ENCODE measurements around the gene IL18.
"Not testable (repeated sequence)": the region's sequence is repeated elsewhere in the genome, so short reads cannot be mapped to it uniquely, and the experiment has no call there.

Gene IL18

DNA sequence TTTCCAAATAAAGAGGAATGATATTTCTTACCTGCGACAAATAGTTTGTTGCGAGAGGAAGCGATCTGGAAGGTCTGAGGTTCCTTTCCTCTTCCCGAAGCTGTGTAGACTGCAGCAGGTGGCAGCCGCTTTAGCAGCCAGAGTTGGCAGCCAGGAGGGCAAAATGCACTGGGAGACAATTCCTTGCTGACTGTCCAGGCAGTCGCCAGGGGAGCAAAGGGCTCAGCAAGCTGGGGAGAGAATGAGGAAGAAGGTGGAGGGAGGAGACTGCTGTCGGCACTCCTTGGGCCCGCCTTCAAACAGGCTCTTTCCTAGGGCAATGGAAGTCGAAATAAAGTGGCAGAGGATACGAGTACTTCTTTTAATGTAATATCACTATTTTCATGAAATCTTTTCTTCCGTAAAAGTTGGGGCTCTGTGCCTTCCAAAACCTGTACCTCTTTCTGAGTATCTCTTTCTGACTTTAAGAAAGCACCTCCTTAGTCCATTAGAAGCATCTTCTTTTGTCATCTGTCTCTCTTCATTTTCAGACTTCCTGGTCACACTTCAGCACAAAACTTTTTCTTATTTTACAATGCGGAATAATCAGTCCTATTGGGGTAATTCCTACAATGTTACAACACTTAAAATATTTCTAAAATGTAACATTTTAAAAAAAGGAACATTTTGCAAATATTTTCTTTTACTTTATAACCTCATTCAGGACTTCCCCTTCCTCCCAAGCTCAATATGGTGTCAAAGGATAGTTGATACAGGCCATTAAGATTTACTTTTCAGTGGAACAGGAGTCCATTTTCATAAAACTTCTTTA lies at the start of gene IL18:
IL18 (minus strand) TSS at position 220 of the 811 bp plus-strand sequence. CDS start 9,041 bp downstream, outside the sequence.
- DNase-seq (ENCODE audit: low read depth, low spot score) = no peak

DNA sequence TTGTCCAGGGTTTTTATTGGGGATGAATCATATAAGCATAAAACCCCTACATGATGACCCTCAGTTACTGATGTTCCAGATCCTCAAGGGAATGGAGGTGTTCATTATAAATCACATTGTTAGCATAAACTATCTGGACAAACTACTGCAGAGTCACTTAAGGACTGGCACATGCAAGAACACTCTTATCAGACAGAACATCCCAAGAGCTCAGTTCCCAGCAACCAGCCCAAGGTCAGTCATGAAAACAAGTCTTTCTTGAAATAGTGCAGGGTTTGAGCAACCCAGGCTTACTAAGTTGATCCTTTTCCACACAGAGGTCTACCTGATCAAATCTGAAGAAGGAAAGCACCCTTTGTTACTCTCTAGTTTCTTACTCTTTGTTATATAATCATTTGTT lies 48.8 kb upstream of the IL18 start:
- no peak for DNase-seq (ENCODE audit: low read depth, low spot score)

DNA sequence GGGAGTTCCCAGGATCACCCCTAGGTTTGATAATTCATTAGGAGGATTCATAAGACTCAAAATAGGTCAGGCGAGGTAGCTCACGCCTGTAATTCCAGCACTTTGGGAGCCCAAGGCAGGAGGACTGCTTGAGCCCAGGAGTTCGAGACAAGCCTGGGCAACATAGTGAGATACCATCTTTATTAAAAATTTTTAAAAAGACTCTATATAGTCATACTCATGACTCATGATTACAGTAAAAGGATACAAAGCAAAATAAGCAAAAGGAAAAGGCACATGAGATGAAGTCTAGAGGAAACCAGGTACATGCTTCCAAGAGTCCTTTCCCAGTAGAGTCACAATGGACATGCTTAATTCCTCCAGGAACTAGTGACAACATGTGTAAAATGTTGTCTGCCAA lies 48.4 kb upstream of the IL18 start:
- no peak for DNase-seq (ENCODE audit: low read depth, low spot score)

DNA sequence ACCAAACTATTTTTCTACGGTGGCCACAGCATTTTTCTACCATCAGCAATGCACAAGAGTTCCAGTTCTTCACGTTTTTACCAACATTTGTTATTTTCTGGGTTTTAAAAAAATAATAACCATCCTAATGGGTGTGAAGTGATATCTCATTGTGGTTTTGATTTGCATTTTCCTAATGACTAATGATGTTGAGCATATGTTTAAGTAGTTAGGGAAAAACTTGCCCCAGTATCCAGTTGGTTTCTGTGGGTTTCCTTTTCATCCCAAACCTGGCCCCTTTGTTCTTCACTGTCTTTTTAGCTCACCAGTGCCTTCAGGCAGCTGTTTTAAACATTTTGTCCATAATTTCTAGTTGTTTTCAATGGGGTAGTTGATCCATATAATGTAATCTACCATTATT lies 47.6 kb upstream of the IL18 start:
- DNase-seq (ENCODE audit: low read depth, low spot score) = no peak

- DNase-seq (ENCODE audit: low read depth, low spot score) = no peak
These were observed 47.0 kb upstream of the IL18 start for GRCh38 chr11:112210890-112211289.

GRCh38 chr11:112206071-112206470 lies 42.2 kb upstream of the IL18 start:
- no peak for DNase-seq (ENCODE audit: low read depth, low spot score)

DNA sequence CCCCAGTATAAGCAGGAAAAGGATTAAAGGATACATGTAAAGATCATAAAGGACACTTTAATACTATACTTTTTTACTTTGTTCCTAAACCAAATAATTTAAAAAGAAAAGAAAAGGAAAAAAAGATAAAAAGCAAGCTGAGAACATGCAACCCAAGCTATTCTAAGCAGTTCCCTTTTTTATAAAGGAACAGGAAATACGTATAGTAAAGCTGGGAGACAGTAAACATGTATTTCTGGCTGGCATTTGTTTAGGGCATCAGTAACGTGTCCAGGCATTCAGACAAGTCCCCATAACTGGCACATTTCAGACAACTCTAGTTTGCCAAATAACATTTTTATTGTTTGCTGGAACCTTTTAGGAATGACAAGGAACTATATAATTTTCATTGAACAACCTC lies 36.4 kb upstream of the IL18 start:
- DNase-seq (ENCODE audit: low read depth, low spot score) = no peak

DNA sequence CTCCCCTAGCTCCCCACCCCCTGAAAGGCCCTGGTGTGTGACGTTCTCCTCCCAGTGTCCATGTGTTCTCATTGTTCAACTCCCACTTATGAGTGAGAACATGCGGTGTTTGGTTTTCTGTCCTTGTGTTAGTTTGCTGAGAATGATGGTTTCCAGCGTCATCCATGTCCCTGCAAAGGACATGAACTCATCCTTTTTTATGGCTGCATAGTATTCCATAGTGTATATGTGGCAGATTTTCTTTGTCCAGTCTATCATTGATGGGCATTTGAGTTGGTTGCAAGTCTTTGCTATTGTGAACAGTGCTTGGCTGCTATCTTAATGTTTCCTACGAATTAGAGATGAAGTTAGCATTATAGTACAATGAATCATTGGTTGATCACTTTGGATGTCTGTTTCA lies 35.2 kb upstream of the IL18 start:
- DNase-seq (ENCODE audit: low read depth, low spot score) = not testable (repeated sequence)

- no peak for DNase-seq (ENCODE audit: low read depth, low spot score)
These were observed 32.7 kb upstream of the IL18 start for GRCh38 chr11:112196519-112197087.

GRCh38 chr11:112195951-112196351 lies 32.1 kb upstream of the IL18 start:
- DNase-seq (ENCODE audit: low read depth, low spot score) = no peak

DNA sequence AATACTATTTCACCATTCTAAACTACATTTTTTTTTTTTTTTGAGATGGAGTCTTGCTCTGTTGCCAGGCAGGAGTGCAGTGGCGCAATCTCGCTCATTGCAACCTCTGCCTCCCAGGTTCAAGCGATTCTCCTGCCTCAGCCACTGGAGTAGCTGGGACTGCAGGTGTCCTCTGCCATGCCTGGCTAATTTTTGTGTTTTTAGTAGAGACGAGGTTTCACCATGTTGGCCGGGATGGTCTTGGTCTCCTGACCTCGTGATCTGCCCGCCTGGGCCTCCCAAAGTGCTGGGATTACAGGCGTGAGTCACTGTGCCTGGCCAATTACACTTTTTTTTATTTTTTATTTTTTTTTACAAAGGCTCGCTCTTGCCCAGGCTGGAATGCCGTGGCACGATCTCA lies 31.2 kb upstream of the IL18 start:
- DNase-seq (ENCODE audit: low read depth, low spot score) = not testable (repeated sequence)

DNA sequence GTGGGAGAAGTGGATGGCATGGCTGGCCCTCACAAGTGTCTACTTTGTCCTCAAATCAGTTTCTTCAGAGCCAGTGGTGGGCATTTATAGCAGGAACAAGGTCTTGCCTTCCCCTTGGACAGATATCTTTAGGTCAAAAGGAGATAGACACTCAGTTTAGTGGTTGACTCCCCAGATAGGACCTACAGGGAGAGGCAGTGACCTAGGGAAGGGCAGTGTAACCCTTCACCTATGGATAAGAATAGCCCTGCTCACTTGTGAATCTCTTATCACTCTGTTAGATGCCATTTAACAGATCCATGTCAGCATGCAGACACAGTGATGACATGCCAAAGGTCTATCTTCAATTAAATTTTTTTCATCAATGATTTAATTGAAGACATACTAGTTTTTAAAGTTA lies 22.4 kb upstream of the IL18 start:
- no peak for DNase-seq (ENCODE audit: low read depth, low spot score)

DNA sequence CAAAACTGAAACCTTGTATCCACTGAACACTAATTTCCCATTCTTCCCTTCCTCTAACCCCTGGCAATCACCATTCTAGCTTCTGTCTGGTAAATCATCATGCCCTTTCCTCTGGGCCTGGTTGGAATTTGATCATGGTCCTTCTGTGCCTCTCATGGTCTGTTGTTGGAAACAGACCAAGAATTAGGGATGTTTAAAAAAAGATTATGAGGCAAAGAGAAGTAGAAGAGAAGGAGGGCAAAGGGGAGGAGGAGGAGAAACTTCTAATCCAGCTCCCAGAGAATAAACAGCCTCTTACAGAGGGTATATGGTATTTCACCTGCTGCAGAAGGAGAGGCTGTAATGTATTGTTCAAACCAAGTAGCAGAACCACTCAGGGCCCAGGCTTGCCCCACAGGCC lies 22.0 kb upstream of the IL18 start:
- no peak for DNase-seq (ENCODE audit: low read depth, low spot score)

GRCh38 chr11:112182867-112183266 lies 19.0 kb upstream of the IL18 start:
- DNase-seq (ENCODE audit: low read depth, low spot score) = no peak

GRCh38 chr11:112179601-112180000 lies 15.7 kb upstream of the IL18 start:
- no peak for DNase-seq (ENCODE audit: low read depth, low spot score)

DNA sequence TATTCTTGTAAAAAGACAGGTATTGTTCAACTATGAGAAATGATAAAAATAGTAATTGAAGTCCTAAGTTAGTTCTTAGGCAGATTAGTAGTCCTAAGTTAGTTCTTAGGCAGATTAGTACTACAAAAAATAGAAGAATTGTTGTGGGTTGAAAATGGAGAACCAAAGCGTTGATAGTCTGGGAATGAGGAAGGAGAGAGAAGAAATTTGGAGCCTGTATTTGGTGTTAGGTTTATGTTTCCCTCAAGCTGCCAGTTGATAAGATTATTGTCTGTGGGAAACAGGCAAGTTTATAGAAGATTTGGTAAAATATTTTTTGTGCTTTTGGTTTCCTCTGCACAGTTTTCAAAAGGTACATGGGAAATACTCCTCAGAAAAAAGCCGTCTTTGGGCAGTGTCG lies 15.0 kb upstream of the IL18 start:
- no peak for DNase-seq (ENCODE audit: low read depth, low spot score)

- DNase-seq (ENCODE audit: low read depth, low spot score) = no peak
These were observed 14.5 kb upstream of the IL18 start for GRCh38 chr11:112178428-112178827.

- DNase-seq (ENCODE audit: low read depth, low spot score) = no peak
These were observed 13.7 kb upstream of the IL18 start for GRCh38 chr11:112177589-112177988.

DNA sequence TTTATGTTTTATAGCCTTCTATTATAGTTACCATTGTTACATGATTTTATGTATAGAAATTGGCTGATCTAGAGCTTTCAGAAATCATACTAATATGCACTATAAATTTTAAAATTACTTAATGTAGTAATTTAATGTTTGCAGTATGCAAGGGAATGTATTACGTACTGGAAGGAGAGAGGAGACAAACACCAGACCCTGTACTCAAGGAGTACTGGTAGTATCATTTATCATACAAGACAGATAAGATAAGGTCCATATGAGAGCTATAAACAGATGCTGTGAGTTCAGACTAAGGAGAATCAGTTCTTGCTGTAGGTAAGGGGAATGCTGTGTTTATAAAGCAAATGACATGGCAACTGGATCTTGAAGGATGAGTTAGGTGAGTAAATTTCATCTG lies 12.2 kb upstream of the IL18 start:
- DNase-seq (ENCODE audit: low read depth, low spot score) = no peak

- no peak for DNase-seq (ENCODE audit: low read depth, low spot score)
These were observed 11.7 kb upstream of the IL18 start for GRCh38 chr11:112175599-112175952.

DNA sequence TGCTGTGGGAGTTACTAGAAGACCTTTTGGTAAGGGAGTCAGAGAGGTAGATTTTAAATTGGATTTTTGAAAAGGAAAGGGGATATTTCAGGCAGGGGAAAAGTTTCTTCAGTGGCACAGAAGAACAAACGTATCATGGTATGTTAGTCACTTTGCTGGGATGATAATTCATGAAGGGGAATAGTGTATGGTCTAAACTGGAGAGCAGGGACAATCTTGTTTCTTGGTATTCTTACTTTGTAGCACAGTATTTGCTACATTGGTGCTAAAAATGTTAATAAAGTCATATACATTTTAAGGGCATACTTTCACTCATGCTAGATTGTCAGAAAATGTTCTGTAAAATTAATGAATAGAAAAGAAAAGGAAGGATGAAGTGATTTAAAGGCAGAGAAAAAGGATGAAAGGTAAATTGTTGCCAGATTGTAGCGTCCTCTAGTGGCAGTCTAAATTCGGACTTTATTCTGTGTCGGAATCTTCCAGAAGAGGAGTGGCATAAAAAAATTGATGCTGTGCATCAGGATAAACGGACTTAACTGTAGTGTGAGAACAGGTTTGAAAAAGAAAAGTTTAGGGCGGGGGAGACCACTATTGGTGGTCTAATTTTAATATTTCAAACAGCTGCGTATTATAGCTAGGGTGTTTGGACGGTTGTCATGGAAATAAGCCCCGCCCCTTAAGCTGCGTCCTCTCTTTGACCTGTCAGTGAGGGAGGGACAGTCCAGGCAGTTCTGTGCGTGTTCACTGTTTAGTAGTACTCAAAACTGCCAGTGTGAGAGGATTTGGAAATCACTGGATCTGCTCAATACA lies 11.1 kb upstream of the IL18 start, which contains the start of gene BCO2:
BCO2 (plus strand) TSS at position 724 of the 810 bp plus-strand sequence. CDS start 90 bp downstream, outside the sequence.
- no peak for DNase-seq (ENCODE audit: low read depth, low spot score)

DNA sequence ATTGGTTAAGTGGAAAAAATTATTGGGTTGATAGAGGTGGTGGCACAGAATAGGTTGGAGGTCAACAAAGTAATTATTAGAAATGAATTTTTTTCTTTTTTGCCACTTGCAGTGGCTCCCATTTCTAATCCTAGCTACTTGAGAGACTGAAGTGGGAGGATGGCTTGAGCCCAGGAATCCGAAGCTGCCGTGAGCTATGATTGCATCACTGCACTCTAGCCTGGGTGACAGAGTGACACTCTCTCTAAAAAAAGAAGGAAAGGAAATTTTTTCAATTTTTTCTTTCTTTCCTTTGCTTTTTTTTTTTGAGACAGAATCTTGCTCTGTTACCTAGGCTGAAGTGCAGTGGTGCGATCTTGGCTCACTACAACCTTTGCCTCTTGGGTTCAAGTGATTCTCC lies 9.3 kb upstream of the IL18 start:
- DNase-seq (ENCODE audit: low read depth, low spot score) = no peak
